Uterus (tissue), 4 donors: ENCODE data around the gene ABI1. TPM values are rescaled to one million over a fixed set of nuclear protein-coding genes. Genes with fewer than 3 reads are reported as not detected.

Experiments used
- DNase-seq, 2 donors: peaks; one replicate each; pipeline ENCODE4 v3.0.0-alpha.2; 2019 to 2020
- H3K27ac ChIP-seq, 2 donors: fragments of 200-600 bp; sonication (generic); 1 replicate in 1 of 2; 2 replicates in 1 of 2; pipeline ENCODE4 v1.5.1; 2016 to 2018
- H3K27me3 ChIP-seq, 2 donors: fragments of 200-600 bp; sonication (generic); one replicate each; pipeline ENCODE4 v1.5.1; 2018 to 2019; ENCODE audit warnings: control low read depth in 1 of 2
- H3K36me3 ChIP-seq, 2 donors: fragments of 200-600 bp; sonication (generic); one replicate each; pipeline ENCODE4 v1.5.1; 2019; ENCODE audit warnings: control low read depth in 1 of 2
- H3K4me1 ChIP-seq, 2 donors: fragments of 200-600 bp; sonication (generic); one replicate each; pipeline ENCODE4 v1.5.1; 2018 to 2019; ENCODE audit warnings: control low read depth in 1 of 2
- H3K4me3 ChIP-seq, 2 donors: fragments of 200-600 bp; sonication (generic); 1 replicate in 1 of 2; 2 replicates in 1 of 2; pipeline ENCODE4 v1.5.1; 2018 to 2019; ENCODE audit warnings: mild to moderate bottlenecking in 1 of 2
- H3K9me3 ChIP-seq, 2 donors: fragments of 200-600 bp; sonication (generic); one replicate each; pipeline ENCODE4 v1.5.1; 2019; ENCODE audit warnings: control low read depth in 1 of 2
- POLR2A ChIP-seq, 2 donors: fragments of 450-650 bp; IDR thresholded peaks; one replicate each; pipeline ENCODE4 v1.6.1; 2016; ENCODE audit warnings: antibody characterized with exemption in 2 of 2, mild to moderate bottlenecking in 1 of 2, moderate library complexity in 1 of 2
- intact Hi-C: fragments of 100-400 bp; cut with DNase I; formaldehyde crosslinking; loops from one replicate; pipeline ENCODE4 v1.15.1; 2023; ENCODE audit warnings: low total_unique reads
- total RNA-seq, 4 donors: library from RNA; depleted of rRNA in 3 of 4; stranded (reverse); fragments of >200 nt in 3 of 4; gene quantifications; one replicate each; pipeline versions ENCODE4 v1.1.0 to v1.2.4, GENCODE V29; 2014 to 2023
- TF ChIP-seq, protein P1 (sequence below), 4 experiments: fragments of 200-600 bp in 2 of 4; fragments of 450-650 bp in 2 of 4; sonication (generic) in 2 of 4; IDR thresholded peaks; one replicate each; pipeline ENCODE4 v1.5.1; 2016 to 2019; ENCODE audit warnings: antibody characterized with exemption in 4 of 4, mild to moderate bottlenecking in 2 of 4, moderate library complexity in 1 of 4
- donor health status: DM: yes; HTN: yes; CAD: no.

ABI1 gene
- total RNA-seq, 4 donors from 2014 or later, result 26.6 to 50.4 (median 39.1) TPM

DNA sequence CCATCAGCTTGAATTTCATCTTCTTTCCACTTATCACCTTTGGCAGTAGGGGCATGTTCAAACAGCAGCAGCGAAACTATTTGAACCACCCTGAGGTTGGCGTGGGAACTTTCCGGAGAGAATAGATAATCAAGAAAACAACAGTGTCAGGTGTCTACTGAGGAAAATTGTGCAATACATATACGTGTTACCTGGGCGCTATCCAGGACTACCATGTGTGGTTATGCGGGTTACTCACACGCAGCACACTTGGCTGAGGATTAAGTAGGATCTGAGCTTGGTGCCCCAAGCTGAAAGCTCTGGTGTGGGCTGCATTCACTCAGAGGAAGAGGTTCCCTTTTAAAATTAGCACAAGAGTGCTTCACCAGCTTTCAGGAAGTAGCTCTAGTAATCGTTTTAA lies 8.8 kb upstream of the ABI1 start:
- DNase-seq, result no peak
- intact Hi-C loops, result no loop called here
- TF ChIP-seq, protein P1, sequence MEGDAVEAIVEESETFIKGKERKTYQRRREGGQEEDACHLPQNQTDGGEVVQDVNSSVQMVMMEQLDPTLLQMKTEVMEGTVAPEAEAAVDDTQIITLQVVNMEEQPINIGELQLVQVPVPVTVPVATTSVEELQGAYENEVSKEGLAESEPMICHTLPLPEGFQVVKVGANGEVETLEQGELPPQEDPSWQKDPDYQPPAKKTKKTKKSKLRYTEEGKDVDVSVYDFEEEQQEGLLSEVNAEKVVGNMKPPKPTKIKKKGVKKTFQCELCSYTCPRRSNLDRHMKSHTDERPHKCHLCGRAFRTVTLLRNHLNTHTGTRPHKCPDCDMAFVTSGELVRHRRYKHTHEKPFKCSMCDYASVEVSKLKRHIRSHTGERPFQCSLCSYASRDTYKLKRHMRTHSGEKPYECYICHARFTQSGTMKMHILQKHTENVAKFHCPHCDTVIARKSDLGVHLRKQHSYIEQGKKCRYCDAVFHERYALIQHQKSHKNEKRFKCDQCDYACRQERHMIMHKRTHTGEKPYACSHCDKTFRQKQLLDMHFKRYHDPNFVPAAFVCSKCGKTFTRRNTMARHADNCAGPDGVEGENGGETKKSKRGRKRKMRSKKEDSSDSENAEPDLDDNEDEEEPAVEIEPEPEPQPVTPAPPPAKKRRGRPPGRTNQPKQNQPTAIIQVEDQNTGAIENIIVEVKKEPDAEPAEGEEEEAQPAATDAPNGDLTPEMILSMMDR (IDR thresholded peaks at IDR 0.05), result no peak
- TF ChIP-seq POLR2A (IDR thresholded peaks at IDR 0.05), result no peak
- H3K4me1 ChIP-seq, result no peaks in the 10 kb centered on the region
- H3K4me3 ChIP-seq, result no peak overlapping the region
- H3K36me3 ChIP-seq, result no peaks in the 10 kb centered on the region
- H3K9me3 ChIP-seq, result no peaks in the 10 kb centered on the region
- no peak overlapping the region for H3K27ac ChIP-seq
- no peaks in the 10 kb centered on the region for H3K27me3 ChIP-seq

DNA sequence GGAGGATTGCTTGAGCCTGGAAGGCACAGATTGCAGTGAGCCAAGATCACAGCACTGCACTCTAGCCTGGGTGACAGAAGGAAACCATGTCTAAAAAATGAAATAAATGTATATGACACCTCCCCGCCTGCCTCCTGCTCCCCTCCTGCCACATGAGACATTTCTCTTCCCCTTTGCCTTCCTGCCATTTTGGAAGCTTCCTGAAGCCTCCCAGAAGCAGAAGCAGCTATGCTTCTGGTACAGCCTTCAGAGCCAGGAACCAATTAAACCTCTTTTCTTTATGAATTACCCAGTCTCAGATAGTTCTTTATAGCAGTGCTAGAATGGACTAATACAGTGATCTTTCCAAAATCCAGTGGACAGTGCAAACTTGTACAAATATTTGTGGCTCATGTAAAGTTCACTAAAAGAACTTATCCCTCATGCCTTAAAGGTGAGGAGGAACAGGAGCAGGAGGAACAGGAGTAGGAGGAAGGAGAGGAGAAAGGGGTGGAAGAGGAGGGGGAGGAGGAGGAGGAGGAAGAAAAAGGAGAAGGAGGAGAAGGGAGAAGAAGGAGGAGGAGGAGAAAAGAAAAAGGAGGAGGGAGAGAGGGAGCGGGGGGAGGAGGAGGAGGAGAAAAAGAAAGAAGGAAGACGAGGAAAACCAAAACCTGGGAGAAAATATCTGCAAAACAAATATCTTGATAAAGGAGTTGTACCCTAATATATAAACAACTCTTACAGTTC lies 2.8 kb upstream of the ABI1 start:
- TF ChIP-seq POLR2A (IDR thresholded peaks at IDR 0.05), result no peak
- TF ChIP-seq, protein P1 (IDR thresholded peaks at IDR 0.05), result no peak
- intact Hi-C loops, result no loop called here
- H3K36me3 ChIP-seq, result no peaks in the 10 kb centered on the region

DNA sequence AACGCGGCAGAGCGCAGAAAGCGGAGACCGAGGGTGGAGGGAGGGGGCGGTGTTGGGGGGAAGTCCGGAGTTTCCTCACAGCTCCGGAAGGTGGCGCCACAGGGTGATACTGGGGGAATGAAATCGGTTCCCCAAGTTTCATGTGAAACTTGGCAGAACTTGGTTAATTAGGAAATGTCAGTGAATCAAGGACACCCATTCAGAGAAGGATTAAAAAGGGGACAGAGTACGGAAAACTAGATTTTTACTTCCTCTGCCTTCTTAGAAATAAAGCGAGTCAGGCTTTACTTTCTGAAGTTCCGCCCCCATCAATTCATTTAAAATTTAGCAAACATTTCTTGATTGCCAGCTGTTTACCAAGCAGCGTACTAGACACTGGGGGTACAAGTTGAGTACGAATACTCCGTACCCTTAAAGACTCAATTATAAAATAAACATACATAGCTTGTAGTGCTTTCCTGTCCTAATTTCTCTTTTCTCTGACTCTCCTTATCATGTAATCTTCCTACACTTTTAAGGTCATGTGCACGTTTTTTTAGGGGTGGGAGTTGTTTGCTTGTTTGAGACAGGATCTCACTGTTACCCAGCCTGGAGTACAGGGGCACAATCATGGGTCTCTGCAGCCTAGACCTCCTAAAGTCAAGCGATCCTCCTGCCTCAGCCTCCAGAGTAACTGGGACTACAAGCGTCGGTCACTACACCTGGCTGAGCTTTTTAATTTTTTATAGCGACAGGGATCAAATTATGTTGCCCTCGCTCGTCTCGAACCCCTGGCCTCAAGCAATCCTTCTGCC lies 644 bp upstream of the ABI1 start:
- no peak for DNase-seq
- no peak for TF ChIP-seq POLR2A (IDR thresholded peaks at IDR 0.05)
- TF ChIP-seq, protein P1 (IDR thresholded peaks at IDR 0.05), result peak; percentile 41 to 87 (median 60)
- H3K9me3 ChIP-seq, result no peaks in the 10 kb centered on the region
- no peaks in the 10 kb centered on the region for H3K4me1 ChIP-seq
- peak overlapping the region in 1 of 2 donors; percentile 87 for H3K4me3 ChIP-seq
- no peaks in the 10 kb centered on the region for H3K36me3 ChIP-seq
- intact Hi-C loops, result no loop called here
- H3K27ac ChIP-seq, result peak overlapping the region in 1 of 2 donors; percentile 93
- H3K27me3 ChIP-seq, result no peaks in the 10 kb centered on the region

More for the DNA sequence above, 2.8 kb upstream of the ABI1 start:
- no peak for DNase-seq
- Histone ChIP-seq H3K9me3 (no peaks in the 10 kb centered on the region), H3K27ac (no peak overlapping the region), H3K4me1 (no peaks in the 10 kb centered on the region), H3K27me3 (no peaks in the 10 kb centered on the region), H3K4me3 (no peak overlapping the region)

DNA sequence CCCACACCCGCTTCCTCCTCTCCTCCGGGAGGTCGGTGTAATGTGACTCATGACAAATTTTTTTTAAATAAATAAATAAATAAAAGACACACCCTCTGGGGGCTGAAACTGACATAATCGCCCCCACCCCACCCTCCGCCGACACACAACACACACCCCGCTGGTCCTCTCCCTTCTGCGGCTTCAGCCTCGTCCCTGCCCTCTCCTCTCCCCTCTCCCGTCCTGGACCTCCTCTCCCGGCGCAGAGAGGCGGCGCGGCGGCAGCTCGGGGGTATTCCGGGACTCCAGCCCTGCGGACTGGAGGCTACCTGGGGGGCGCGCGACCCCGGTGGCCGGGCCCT lies 686 bp downstream of the ABI1 start:
- no peaks in the 10 kb centered on the region for H3K36me3 ChIP-seq
- DNase-seq, result peak; percentile 58 to 63
- H3K4me3 ChIP-seq, result peak overlapping the region; percentile 70 to 87
- intact Hi-C loops, result no loop called here
- no peaks in the 10 kb centered on the region for H3K4me1 ChIP-seq
- no peaks in the 10 kb centered on the region for H3K9me3 ChIP-seq
- H3K27me3 ChIP-seq, result no peaks in the 10 kb centered on the region
- peak overlapping the region; percentile 90 to 93 for H3K27ac ChIP-seq
- TF ChIP-seq, protein P1 (IDR thresholded peaks at IDR 0.05), result no peak
- TF ChIP-seq POLR2A (IDR thresholded peaks at IDR 0.05), result no peak
